Stimulated activated CD4-positive, alpha-beta T cell treated with anti-CD3 and anti-CD28 coated beads, Interleukin-4, amount 100 ng/mL, for 4 hours (primary cell): ENCODE results near the gene TNS1.

Source experiments
- DNase-seq, 2 experiments: peaks; one replicate each; pipeline ENCODE4 v3.0.0-alpha.2; 2020

TNS1 gene

DNA sequence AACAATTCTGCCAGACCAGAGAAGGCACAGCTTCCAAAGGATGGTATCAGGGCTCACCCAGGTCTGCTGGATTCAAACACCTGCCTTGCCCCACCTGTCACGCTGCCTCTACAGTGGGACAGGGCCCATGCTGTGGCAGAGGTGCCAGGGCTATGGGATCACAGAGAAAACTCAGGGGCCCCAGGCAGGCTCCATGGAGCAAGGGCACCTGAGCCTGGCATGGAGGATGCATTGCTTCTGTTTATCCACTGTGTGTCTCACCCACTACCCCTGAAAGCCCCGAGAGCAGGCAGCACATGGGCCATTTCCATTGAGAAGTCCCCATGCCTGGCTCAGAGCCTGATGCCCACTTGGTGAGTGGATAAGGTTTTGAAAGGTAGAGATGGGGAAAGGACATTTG lies 76.0 kb downstream of the TNS1 start:
- no peak for DNase-seq

DNA sequence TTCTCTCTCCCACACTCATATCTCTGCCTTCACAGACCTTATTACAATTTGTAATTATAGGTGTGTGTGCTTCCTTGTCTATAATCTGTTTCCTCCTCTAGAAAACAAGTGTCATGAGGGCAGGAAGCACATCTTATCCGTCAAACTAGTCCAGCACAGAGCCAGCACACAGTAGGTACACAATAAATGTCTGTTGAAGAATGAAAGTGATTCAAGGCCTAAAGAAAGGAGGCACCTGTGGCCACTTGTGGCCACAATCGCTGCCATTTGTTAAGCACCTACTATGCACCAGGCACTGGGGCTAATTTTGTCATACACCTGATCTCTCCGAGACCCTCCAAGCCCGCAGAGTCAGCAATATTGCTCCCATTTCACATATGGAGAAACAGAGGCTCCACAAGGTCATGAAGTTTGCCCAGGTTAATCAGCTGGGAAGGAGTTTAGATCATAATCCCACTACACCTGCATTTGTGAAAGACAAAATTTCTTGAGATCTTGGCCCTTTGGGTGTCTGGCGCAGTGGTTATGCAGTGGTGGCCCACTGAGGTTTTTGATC lies 78.4 kb downstream of the TNS1 start:
- DNase-seq: no peak

DNA sequence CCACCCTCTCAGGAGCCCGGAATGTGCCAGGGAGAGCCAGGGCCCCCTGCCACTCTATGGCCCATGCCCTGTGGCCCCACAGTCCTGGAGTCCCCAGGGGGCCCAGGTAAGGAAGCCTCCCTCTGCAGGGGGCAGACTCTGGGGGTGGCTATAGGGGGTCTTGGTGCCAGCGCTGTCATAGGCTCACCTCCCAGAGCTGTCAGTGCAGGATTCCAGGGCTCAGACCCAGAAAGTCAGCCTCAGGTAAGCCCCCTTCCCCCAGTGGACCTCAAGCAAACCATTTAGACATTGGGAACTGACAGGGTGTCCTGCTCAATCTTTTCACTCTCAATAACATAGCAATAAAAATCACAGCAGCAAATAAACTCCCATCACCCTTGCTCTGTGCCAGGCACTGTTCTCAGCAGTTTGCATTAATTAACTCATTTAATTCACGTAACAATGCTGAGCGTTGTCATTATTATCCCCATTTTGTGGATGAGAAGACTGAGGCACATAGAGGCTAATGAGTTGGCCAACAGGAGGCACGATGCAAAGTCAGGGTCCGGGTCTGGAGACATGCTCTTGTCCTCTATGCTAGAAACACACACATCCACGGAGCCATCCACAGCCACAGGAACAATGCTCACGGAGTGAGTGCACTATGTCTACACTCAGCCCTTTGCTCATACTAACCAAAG lies 79.6 kb downstream of the TNS1 start:
- no peak for DNase-seq

DNA sequence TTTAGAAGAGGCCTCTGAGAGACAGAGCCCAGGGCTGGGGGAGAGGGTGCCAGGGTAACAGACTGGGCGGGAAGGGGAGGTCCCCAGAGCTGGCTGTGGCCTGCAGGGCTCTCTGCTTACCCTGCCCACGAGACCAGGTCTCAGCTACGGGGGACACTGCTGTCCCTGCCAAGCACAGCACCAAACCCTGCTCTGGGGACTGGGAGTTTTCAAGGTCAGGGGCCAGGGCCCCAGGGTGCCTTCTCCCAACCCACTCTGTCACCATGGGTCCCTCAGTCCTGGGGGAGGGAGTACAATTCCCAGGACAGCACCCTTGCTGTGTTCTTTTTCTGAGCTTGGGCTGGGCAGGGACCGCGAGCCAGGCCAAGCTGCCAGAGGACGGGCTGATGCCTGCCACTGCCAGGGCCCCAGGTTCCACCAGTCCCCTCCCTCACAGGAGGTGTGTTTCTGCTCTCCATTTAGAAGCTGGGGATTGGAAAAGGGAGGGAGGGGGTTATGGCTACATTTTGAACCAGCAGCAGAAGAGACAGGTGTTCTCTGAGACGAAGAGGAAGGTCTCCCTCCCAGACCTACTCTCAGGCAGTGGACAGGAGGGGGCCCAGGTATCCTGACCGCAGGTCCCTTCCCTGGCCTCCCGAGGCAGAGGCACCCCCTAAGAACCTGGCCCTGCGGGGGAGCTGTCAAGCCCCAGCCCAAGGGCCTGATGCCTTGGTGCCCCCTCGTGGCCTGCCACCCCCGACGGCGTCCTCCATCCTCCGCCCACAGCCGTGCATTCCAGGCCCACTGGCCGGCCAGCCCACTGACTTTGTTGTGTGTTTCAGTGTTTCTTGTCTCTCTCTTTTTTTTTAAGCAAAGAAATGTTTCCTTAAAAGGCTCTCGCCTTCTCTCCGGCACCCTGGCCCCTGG lies 80.4 kb downstream of the TNS1 start:
- no peak for DNase-seq

DNA sequence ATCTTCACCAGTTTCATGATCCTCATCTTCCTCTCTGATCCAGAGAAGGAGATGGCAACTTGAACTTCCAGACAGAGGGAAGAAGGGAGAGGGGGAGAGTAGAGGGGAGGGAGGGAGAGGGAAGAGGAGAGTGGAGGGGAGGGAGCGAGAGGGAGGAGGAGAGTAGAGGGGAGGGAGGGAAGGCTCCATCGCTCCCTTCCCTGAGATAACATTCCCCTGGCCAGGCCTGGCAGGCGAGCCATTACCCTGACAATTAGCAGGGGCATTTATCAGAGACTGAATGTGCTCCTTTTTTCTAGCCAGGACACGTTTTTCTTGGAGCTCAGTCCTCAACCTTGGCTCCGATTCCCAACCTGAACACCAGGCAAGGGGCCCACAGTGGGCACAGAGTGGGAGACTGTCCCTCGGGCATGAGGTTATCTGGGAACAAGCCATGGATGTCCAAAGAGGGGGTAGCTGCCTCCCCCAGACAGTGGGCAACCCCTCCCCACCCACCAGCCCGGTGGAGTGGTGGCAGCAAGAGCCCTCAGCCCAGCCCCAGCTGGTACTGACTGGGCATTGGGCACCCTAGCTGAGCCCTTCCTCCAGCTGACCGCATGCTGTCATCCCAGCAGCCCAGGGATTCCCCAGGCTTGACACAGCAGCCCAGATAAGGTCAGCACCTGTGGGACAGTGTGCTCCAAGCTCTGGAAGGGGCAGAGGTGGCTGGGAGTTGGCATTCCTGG lies 81.8 kb downstream of the TNS1 start:
- no peak for DNase-seq

DNA sequence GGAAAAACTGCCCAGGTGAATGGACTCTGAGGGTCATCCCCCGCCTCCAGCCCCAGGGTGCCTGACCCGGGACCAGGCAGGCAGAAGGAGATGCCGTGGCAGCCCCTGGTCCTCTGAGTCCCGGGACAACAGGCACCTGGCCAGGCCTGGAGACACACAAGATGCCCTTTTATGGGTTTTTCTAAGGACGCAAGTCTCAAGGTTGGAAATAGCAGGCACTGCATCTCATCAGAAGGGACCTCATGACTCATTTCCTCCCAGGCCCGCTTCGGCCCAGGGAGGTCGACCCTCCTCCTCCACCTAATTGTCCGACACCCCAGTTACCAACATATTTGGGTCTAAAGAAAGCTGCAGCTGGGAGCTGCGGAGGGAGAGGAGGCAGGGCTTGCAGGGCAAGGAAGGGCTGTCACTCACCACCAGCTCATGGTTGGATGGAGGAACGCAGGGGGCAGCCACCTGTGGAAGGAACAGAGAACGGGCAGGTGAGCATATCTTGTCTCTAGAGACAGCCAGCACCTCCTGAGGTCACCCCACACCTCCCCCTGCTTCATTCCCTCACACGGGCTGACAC lies 82.9 kb downstream of the TNS1 start:
- DNase-seq: no peak

DNA sequence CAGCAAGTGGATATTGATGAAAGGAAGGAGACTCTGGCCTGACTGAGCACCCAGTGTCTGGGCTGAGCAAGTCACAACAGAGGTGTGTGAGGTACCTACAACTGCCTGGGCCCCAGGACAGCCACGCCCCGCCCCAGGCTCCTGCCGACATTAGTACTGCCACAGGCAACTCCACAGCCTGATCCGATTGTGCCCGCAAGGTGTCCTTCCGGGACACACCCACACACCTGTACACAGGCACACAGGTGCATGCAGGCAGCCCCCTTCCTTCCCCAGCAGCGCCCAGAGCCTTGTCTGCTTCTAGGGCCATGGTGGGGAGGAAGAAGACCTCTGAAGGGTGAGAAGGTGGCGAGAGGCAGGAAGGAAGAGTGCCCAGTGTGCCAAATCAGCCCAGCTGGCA lies 83.6 kb downstream of the TNS1 start:
- DNase-seq: no peak

DNA sequence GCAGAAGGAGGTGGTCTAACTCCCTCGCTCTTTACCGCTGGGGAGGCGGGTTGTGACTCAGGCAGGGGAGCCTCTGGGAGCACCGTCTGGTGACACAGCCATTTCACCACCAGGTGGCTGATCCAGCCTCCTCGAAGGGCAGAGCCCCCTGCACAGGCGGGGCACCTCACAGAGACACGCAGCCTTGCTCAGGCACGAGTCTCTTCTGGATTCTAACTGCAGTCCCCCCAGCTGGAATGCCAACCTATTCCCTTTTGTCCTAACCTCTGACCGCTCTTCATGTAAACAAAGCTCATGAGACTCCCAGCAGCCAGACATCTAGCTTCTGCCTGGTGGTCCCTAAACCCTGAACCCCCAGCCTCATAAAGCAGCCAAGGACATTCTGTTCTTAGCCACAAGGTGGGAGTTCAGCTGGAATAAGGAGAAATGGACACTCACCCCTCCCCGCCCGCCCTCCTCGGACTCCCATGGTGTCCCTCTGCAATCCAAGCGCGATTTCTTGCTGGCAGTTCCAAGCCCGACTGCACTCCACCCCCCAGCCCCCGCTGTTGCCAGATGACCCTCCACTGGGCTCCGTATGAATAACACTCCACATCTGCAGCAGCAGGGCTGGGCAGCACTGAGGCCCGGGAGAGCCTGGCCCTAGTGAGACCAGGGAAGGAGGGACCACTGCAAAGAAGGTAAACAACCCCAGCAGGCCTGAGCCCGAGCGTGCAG lies 84.3 kb downstream of the TNS1 start:
- no peak for DNase-seq

DNA sequence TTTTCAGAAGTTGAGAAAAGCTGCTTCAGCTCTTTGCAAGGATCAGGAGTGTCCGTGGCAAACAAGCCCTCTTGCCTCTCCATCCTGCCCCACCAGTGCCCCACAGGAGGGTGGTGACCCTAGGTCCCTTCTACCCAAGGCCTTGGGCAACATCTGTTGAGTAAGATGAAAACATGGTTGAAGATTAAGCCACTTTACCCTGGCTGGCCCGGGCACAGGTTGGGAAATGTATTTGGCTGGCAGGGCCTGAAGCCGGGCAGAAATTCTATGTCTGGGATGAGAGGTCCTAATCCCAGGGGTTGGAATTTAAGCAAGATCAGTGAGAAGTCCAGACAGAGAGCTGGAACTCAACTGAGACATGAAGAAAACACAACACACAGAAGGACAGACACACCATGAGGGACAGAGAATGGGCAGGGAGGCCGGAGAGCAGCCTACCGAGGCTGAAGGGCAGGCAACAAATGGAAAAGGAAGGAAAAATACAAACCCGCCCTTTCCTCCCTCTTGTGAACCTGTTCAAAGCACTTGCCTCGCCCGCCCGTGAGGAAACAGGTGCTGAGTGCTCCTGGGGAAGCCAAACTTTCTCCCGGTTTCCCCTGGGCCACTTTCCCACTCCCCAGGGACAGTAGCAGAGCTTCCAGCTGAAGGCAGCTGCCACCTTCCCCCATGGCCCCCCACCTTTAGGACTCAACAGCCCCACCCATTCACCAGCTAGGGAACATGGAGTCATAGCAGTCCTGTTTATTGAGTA lies 86.1 kb downstream of the TNS1 start:
- DNase-seq: no peak

DNA sequence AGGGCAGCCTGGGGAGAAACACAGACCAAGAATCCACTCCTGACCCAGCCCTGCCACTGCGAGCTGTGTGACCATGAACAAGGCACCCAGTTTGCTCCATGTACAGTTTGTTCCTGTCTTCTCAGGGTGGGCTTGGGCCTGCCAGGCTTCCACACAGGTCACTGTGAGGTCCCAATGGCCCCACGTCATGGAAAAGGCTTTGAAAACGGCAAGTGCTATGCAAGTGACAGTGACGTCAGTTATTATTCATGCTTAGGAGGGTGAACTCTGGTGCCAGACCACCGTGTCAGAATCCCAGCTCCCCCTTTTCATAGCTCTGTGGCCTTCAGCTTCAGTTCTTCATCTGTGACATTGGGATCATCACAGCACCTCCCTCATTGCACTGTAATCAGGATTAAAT lies 87.1 kb downstream of the TNS1 start:
- no peak for DNase-seq

DNA sequence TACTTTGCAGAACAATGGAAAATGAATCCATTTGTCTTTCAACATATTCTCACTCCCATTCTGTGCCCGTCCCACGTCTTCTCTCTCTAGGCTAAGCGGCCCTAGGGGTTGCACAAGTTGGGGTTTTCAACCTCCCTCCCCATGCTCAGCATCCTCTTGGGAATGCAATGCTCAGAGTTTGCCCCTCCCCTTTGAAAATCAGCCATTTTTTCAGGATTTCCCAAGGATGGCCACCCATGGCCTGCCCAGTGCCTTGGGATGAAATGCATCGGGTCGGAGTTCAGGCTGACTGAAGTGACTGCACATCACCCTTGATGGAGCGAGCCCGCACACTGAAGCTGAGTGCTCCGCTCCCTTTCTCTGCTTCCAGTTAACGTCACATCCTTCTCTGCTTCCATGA lies 87.9 kb downstream of the TNS1 start:
- DNase-seq: no peak

DNA sequence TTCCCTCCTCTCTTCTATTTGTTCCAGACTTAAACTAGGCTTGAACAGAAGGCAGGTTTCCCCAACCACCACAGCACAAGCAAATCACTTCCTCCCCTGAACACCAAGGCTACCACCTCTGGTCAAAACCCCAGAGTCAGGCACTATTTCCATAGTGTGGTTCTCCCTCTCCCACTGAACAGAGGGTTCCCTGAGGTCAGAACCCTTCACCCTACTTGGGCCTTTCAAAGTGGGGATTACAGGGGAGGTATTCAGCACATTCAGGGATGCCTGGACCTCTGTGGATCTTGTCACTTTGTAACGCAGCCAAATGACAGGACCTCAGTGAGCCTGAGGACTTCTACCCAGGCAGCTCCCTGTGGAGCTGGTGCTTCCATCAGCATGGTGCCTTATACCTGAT lies 88.7 kb downstream of the TNS1 start:
- DNase-seq: no peak

DNA sequence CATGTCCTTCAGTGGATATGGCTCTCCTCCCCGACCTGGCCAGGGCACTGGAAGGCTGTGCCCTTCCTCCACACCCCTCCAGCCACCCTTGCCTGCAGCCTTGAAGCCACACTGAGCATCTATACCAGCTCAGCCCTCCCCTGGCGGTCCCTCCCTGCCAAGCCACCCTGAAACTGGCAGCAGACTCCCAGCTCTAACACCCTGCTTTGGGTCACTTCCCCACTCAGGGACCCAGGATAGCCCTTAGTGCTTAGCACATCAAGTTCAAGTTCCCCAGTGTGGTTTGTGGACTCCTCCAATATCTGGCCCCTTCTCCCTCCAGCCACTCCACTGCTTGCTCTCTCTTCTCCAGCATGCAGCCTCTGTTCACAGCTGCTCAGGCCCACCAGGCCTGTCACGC lies 89.4 kb downstream of the TNS1 start:
- DNase-seq: no peak

DNA sequence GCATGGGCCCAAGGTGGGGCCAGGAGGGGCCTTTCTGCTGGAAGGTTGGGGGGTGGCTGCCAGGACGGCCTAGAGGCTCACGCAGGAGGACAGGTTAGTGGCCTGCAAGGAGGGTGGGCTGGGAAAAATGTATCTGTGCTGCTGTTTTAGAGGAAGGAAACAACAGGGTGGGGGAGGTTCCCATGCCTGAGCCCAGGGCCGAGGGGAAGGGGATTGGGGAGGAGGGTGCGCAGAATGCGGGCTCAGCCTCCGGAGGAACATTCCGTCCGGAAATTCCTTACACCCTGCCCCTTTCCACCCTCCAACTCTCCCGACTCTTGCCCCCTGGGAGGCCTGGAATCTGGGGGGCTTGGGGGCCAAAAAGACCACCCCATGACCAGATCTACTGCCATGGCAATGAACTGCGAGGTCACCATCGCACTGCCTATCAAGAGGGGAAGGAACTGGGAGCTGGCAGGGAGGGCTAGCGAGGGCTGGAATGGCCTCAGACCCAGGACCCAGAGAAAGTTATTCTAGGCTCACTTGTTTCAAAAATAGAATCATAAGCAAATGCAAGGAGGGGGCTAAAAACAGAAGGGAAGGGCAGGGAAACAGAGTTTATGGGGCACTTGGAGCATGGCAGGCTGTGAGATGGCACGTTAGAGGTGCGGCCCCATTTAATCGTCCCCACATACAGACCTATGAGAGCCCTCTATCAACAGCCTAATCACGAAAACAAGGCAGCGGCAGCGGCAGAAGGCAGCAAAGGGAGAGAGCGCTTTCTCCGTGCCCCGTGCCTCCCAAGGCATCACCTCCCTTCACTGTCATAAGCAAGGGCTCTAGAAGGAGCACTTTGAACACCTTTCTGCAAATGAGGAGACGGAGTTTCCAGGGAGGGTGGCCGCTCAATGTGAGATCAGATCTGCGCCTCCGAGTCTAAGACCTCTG lies 90.4 kb downstream of the TNS1 start:
- DNase-seq: no peak

DNA sequence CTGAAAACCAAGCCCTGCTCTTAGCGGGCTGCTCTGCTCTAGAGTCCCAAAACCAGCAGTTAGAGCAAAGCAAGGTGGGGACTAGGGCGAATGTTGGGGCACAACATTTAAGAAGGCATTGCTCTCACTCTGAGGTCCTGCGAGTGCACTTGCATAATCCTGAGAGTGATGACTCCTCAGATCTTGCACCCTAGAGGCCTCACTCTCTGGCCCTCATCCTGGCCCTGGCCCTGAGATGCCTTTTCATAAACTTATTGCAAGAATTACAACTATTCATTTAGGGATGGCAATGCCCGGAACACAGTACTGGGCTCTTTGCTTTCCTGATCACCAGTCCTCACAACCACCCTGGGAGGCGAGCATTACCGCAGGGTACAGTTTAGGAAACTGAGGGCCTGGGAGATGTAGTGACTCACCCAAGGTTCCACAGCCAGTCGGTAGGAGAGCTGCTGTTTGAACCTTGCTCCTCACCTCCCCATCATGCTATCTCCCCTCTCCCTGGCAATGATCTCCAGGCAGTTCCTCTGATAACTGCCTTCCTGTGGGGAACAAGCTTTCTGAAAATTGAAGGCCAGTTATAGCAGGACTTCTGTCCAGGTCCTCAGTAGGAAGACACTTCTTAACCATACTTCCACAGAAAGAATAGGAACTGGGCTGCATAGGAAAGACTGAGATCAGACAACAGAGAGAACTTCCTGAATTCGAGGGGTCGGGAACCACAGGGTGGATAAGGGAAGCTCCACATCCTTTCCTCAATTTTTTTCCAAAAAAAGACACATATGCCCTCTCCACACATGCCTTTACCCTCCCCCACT lies 91.3 kb downstream of the TNS1 start:
- DNase-seq: no peak

DNA sequence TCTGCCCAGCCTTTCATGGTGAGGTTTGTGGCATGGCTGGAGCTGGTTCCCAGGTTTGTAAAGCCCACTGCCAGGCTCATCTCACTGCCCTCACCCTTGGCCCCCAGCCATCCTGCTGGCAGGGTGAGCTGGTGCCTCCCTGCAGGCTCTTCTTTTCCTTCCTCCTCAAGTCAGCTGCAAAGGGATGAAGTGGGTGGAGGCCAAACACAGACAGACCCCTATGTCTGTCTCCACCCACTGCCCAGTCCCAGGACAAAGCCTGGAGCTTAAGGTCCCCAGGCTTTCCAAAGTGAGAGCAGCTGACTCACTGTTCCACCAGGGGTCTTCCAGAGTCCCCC lies 92.0 kb downstream of the TNS1 start:
- no peak for DNase-seq

DNA sequence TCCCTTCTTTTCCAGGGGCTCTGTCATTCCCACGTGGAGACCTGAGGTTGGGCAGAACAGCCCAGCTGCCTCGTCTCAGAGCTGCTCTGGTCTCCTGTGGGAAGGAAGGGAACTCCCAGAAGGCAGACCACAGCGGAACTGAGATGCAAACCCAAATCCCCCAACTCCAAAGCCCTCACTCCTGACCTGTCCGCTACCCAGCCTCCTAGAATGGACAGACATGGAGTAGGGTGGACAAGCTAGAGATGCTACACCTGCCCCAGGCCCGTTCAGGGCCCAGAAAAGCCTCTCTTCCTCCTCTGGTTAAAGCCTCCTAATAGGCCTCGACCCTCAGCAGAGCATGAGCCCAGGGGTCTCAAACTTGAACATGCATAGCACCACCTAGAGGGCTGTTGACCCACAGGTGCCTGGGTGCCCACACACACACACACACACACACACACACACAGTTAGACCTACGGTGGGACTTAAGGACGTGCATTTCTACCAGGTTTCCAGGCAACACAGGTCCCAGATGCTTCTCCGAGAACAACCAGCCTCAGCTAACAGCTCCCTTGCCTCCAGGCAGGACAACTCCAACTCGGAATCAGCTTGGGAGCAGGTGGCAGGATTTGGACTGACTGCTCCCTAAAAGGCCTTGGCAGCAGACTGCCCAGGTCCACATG lies 93.5 kb downstream of the TNS1 start:
- DNase-seq: no peak

DNA sequence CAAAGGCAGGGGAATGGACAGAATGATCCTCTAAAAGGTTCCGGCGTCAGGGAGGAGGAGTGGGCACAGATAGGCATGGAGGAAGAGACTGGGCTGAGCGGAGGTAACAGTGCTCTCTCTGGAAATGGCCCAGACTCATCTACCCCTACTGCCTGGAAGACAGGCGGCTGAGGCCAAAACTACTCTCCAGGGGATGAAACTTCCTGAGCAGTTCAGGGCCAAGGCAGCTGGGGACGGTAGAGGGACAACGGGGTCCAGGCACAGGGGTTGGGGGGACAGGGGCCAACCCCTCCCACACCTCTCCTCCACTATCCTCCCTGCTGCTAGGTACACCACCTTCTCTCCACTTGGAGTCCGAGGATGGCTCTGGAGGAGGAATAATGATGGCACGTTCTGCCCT lies 94.3 kb downstream of the TNS1 start:
- no peak for DNase-seq

DNA sequence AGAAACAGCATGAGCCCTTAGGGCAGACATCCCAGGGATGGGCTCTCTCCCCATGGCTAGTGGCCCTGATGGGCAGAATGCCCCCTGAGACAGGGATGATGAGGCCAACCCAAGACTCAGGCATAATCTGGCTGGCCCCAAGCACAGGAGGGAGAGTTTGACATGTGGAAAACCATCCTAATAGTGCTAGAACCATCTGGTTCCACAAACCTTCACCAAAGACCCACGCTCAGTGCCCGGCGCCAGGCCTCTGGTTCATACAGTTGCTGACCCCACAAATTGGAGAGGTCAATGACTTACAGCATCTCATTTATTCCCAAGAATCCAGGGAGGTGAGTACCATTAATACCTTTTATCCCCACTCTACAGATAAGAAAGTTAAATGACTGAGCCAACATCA lies 95.5 kb downstream of the TNS1 start:
- no peak for DNase-seq
